GM19023 (cell line): ENCODE results near the gene UTS2B.
A peak's percentile ranks its signal among the peaks of the same experiment; 100 is the strongest.

Source experiments
- ATAC-seq: cut with Tn5 transposase; IDR thresholded peaks from one replicate; pipeline ENCODE4 v1.9.1; 2021; ENCODE audit warnings: mild to moderate bottlenecking, moderate library complexity; ENCODE audit not compliant: unreplicated experiment

Gene UTS2B

GRCh38 chr3:191328383-191328961 is 1.9 kb downstream of the UTS2B start:
- no peak for ATAC-seq

GRCh38 chr3:191327526-191327925 is 2.8 kb downstream of the UTS2B start:
- no peak for ATAC-seq

GRCh38 chr3:191324936-191325335 is 5.4 kb downstream of the UTS2B start:
- ATAC-seq = no peak

GRCh38 chr3:191321019-191321767 is 9.1 kb downstream of the UTS2B start:
- no peak for ATAC-seq

GRCh38 chr3:191320316-191320715 is 10.0 kb downstream of the UTS2B start:
- no peak for ATAC-seq

GRCh38 chr3:191316876-191317603 is 13.3 kb downstream of the UTS2B start:
- ATAC-seq = no peak

GRCh38 chr3:191314109-191314728 is 16.1 kb downstream of the UTS2B start:
- ATAC-seq = no peak

- ATAC-seq = no peak
Observed at GRCh38 chr3:191313296-191313695, 17.0 kb downstream of the UTS2B start.

- no peak for ATAC-seq
Observed at GRCh38 chr3:191307341-191307740, 23.0 kb downstream of the UTS2B start.

- ATAC-seq = no peak
Observed at GRCh38 chr3:191306428-191306827, 23.9 kb downstream of the UTS2B start.

GRCh38 chr3:191303596-191303995 is 26.7 kb downstream of the UTS2B start:
- no peak for ATAC-seq

GRCh38 chr3:191302451-191302850 is 27.9 kb downstream of the UTS2B start:
- ATAC-seq = no peak

GRCh38 chr3:191301782-191302411 is 28.4 kb downstream of the UTS2B start:
- ATAC-seq = no peak

GRCh38 chr3:191301017-191301416 is 29.3 kb downstream of the UTS2B start:
- peak; percentile 65 for ATAC-seq

- no peak for ATAC-seq
Observed at GRCh38 chr3:191300422-191300821, 29.9 kb downstream of the UTS2B start.

GRCh38 chr3:191298846-191299245 is 31.5 kb downstream of the UTS2B start:
- ATAC-seq = no peak

- peak; percentile 87 for ATAC-seq
Observed at GRCh38 chr3:191296041-191296541, 34.2 kb downstream of the UTS2B start.

- ATAC-seq = no peak
Observed at GRCh38 chr3:191294291-191294690, 36.0 kb downstream of the UTS2B start.

- ATAC-seq = no peak
Observed at GRCh38 chr3:191292243-191293015, 37.9 kb downstream of the UTS2B start.
